Activated T-cell treated with anti-CD3 and anti-CD28 coated beads for 1 hour (primary cell): ENCODE results near the gene TAF11L5.
"Not testable (repeated sequence)": the region's sequence is repeated elsewhere in the genome, so short reads cannot be mapped to it uniquely, and the experiment has no call there.

Experiments
- DNase-seq: peaks from one replicate; pipeline ENCODE4 v3.0.0-alpha.2; 2020; ENCODE audit warnings: low read depth

Gene TAF11L5

DNA sequence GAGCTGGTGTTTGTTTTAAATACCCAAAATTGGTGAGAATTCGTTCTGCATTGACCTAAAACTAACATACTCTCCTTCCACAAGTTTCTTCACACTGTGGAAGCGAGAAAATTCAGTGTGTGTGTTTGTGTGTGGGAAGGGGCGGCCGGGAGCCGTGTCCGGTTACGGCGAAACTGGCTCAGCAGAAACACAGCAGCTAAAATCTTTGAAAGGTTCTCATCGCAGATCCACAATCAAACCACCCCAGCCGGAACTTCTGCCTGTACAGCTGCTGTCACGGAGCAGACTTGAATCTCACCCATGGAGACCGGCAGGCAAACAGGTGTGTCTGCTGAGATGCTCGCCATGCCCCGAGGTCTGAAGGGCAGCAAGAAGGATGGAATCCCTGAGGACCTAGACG is at the start of gene TAF11L5:
TAF11L5 (plus strand) TSS at position 301 of the 400 bp plus-strand sequence.
- DNase-seq = not testable (repeated sequence)

DNA sequence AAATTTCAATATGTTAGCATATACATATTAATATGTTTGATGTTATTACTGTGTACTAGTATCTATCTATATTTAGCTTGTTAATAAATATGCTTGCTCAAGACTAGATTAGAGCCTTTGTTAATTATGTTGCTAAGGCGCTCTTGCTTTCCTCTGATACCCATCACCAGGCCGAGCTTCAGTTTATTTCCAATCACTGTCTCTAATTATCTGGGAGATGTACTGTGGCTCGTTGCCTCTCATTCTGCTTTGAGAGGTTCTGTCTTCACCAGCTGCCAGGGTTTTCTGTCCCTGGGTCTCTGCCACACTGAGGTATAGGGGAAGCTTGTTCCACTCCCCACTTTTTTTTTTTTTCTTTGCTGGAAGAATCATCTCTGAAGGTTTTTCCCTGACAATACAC is 48.0 kb upstream of the TAF11L5 start:
- no peak for DNase-seq

DNA sequence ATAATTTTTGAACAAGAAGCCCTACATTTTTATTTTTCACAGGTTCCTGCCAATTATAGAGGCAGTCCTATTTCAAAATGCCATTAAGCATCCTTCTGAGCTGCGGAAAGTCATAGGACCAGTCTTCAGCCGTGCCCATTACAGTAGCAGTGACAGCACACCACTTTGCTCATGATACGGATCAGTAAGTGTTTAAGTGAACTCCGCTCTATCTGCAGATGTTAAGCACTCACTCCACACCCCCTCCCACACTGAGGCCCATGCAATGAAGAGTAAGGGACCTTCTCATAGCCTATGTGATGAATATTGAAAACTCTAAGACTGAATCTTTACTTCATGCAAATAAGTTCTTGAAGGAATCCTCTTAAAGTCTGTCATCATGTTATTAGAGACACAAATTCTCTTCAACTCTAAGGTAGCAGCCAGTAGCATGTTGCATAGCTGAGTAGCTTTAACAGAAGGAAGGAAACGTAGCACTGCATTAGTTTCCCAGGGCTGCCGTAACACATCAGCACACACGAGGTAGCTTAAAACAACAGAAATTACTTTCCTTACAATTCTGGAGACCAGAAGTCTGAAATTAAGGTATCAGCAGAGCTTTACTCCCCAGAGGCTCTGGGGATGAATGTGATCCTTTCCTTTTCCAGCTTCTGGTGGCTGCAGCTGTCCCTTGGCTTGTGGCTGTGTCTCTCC is 47.3 kb upstream of the TAF11L5 start:
- no peak for DNase-seq

DNA sequence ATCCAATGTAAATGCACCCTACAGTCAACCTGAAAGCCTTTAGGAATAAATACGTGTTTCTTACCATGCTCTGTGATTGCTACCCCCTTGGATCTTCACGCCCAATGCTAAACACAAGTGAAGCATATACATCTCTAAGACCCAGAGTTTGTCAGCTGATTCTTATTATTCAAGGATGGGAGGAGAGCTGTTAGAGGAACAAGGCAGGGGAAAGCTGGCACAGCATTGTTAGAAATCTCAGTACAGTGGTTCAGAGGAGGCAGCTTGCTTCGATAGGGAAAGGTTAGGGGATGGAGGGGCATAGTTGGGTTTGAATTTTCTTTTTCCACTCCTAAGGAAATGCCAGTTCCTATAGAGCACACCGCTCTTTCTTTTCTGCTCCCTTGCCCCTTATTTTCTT is 43.7 kb upstream of the TAF11L5 start:
- DNase-seq = no peak

DNA sequence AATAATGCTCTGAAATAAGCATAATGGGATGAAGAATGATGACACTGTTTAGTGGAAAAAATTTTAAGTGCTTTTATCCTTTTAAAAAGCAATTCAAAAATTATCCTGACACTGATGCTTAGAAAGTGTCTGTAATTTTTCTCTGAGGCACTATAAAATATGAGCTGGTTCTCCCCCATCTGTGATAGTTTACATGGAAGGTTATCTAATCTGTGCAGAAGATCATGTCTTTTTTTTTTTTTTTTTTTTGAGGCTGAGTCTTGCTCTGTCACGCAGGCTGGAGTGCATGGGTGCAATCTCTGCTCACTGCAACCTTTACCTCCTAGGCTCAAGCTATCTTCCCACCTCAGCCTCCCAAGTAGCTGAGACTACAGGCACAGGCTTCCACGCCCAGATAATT is 42.2 kb upstream of the TAF11L5 start:
- no peak for DNase-seq

DNA sequence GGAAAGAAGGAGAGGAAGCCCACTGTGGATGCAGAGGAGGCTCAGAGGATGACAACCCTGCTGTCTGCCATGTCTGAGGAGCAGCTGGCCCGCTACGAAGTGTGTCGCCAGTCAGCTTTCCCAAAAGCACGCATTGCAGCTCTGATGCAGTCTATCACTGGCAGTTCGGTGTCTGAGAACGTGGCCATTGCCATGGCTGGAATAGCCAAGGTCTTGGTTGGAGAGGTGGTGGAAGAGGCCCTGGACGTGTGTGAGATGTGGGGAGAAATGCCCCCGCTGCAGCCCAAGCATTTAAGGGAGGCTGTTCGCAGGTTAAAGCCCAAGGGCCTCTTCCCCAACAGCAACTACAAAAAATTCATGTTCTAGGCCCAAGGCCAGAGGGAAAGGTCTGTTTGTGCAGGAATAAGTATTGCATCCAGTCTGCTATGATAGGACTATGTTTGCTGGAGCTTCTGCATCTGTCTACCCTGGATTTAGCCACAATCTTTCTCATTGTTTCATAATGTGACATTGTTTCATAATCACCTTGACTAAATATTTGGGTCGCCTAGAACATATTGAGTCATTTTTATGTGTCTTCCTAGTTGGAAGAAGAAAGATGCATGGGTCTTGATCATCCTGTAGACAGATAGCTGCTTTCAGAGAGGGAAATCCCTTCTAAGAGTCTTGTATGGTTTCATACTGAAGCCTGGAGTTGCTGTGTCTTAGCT is 38.4 kb upstream of the TAF11L5 start:
- not testable (repeated sequence) for DNase-seq

DNA sequence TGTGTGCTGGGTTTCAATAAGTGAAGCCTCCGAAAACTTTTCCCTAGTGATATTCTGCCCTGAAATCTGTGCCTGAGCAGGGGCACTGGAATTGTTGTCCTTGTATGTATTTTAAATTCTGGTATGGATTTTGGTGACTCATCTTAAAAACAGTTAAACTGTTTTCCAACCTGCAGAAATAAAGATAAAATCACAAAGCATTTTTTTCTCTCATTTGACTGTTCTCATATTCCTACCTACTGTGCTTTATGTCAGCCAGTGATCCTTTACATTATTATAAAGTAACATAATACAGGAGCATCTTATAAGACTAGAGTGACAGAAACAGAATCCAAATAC is 37.9 kb upstream of the TAF11L5 start:
- DNase-seq = no peak

DNA sequence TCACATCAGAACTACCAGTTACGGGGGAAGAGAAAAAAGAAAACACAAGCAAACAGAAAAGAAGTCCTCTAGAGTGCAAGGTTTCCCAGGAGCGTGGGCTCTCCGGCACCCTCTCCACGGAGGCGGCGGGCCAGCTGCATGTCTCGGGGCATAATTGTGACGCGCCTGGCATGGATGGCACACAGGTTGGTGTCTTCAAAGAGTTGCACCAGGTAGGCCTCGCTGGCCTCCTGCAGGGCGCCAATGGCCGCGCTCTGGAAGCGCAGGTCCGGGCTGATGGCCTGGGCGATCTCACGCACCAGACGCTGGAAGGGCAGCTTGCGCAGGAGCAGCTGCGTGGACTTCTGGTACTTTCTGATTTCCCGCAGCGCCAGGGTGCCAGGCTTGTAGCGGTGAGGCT is 33.8 kb upstream of the TAF11L5 start:
- not testable (repeated sequence) for DNase-seq

DNA sequence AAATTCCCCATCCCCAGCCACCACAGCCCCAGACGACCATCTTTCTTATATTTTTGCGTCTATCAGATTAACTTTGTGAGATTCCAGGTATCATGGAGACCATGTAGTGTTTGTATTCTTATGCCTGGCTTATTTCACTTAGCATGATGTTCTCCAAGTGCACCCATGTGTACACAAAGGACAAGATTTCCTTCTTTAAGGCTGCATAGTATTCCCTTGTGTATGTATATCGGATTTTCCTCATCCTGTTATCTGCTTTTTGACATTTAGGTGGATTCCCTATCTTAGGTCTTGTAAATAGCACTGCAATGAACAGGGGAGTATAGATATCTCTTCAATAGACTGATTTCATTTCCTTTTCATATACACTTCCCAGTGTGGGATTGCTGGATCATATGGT is 32.3 kb upstream of the TAF11L5 start:
- no peak for DNase-seq

DNA sequence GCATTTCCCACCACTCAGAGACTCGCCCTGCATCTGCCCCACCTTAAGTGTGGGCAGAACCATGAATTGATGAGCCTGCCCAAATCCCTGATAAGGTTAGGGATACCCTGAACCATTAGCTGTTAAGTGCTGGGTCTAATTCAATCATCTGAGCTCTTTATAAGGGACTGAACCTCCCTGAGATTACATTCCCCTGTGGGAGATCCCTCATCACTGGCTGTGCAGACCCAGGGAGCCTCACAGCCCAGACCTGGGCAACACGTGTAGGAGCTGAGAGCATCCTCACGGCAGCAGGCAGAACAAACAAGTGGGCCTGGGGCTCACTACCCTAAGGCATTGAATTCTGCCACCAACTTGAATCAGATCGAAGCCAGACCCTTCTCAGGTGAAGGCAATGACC is 27.6 kb upstream of the TAF11L5 start:
- DNase-seq = no peak

DNA sequence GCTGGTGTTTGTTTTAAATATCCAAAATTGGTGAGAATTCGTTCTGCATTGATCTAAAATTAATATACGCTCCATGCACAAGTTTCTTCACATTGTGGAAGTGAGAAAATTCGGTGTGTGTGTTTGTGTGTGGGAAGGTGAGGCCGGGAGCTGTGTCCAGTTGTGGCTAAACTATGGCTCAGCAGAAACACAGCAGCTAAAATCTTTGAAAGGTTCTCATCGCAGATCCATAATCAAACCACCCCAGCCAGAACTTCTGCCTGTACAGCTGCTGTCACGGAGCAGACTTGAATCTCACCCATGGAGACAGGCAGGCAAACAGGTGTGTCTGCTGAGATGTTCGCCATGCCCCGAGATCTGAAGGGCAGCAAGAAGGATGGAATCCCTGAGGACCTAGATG is 27.1 kb upstream of the TAF11L5 start, which contains the start of gene TAF11L2:
TAF11L2 (plus strand) TSS at position 301 of the 400 bp plus-strand sequence.
- DNase-seq = not testable (repeated sequence)

DNA sequence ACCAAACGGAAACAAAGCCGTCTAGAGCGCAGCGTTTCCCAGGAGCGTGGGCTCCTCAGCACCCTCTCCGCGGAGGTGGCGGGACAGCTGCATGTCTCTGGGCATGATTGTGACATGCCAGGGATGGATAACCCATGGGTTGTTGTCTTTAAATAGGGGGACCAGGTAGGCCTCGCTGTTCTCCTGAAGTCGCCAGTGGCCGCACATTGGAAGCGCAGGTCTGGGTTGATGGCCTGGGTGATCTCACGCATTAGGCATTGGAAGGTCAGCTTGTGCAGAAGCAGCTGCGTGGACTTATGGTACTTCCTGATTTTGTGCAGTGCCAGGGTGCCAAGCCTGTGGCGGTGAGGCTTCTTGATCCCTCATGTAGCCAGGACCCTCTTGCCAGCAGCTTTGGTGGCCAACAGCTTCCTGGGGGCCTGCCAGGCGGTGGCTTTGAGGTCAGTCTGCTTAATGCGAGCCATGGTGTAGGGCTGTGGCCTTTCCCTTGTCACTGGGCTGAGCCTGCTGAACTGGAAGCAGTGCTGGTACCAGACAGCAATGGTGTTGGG is 13.2 kb upstream of the TAF11L5 start:
- no peak for DNase-seq

DNA sequence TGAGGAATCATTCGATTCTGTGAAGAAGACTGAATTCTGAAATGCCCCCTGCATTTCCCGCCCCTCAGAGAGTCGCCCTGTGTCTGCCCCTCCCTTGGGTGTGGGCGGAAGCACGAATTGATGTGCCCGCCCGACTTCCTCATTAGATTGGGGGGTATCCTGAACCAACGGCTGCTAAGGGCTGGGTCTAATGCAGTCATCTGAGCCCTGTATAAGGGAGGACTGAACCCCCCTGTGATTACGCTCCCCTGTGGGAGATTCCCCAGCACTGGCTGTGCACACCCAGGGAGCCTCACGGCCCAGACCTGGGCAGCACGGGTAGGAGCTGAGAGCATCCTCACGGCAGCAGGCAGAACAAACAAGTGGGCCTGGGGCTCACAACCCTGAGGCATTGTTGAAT is 7.5 kb upstream of the TAF11L5 start:
- DNase-seq = not testable (repeated sequence)

DNA sequence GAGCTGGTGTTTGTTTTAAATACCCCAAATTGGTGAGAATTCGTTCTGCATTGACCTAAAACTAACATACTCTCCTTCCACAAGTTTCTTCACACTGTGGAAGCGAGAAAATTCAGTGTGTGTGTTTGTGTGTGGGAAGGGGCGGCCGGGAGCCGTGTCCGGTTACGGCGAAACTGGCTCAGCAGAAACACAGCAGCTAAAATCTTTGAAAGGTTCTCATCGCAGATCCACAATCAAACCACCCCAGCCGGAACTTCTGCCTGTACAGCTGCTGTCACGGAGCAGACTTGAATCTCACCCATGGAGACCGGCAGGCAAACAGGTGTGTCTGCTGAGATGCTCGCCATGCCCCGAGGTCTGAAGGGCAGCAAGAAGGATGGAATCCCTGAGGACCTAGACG is 7.0 kb upstream of the TAF11L5 start, which contains the start of gene TAF11L3:
TAF11L3 (plus strand) TSS at position 301 of the 400 bp plus-strand sequence.
- not testable (repeated sequence) for DNase-seq

DNA sequence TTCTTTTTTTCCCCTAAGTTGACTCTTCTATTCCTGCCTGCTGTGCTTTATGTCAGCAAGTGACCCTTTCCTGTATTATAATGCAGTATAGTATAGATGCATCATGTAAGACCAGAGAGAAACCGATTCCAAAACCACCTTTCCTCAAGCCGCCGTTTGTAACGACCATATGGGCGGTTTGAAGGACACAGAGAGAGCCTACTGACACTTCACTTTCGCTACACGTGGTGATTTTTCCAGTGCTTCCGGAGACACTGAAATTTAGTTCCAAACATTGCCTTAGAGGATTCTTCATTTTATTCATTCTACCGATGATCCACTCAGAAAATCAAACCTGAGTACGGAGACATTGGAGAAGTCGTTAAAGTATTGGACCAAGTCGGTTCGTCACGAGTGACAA is 5.5 kb upstream of the TAF11L5 start:
- not testable (repeated sequence) for DNase-seq

DNA sequence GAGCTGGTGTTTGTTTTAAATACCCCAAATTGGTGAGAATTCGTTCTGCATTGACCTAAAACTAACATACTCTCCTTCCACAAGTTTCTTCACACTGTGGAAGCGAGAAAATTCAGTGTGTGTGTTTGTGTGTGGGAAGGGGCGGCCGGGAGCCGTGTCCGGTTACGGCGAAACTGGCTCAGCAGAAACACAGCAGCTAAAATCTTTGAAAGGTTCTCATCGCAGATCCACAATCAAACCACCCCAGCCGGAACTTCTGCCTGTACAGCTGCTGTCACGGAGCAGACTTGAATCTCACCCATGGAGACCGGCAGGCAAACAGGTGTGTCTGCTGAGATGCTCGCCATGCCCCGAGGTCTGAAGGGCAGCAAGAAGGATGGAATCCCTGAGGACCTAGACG is 3.5 kb upstream of the TAF11L5 start, which contains the start of gene TAF11L4:
TAF11L4 (plus strand) TSS at position 301 of the 400 bp plus-strand sequence.
- DNase-seq = not testable (repeated sequence)

DNA sequence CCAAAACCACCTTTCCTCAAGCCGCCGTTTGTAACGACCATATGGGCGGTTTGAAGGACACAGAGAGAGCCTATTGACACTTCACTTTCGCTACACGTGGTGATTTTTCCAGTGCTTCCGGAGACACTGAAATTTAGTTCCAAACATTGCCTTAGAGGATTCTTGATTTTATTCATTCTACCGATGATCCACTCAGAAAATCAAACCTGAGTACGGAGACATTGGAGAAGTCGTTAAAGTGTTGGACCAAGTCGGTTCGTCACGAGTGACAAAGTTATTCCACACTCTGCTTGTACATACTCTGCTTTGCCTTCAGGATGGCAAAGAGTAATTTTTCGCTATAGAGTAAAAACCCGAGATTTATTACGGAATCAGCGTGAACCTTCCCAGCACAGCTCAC is 1.5 kb downstream of the TAF11L5 start:
- peak; percentile 6 for DNase-seq

DNA sequence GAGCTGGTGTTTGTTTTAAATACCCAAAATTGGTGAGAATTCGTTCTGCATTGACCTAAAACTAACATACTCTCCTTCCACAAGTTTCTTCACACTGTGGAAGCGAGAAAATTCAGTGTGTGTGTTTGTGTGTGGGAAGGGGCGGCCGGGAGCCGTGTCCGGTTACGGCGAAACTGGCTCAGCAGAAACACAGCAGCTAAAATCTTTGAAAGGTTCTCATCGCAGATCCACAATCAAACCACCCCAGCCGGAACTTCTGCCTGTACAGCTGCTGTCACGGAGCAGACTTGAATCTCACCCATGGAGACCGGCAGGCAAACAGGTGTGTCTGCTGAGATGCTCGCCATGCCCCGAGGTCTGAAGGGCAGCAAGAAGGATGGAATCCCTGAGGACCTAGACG is 3.3 kb downstream of the TAF11L5 start, which contains the start of gene TAF11L6:
TAF11L6 (plus strand) TSS at position 301 of the 400 bp plus-strand sequence.
- not testable (repeated sequence) for DNase-seq
